Right cardiac atrium (tissue), 5 donors: ENCODE data around the gene LDHB. TPM values are rescaled to one million over a fixed set of nuclear protein-coding genes. Genes with fewer than 3 reads are reported as not detected.
A peak's percentile ranks its signal among the peaks of the same experiment; 100 is the strongest.
"Not testable (repeated sequence)": the region's sequence is repeated elsewhere in the genome, so short reads cannot be mapped to it uniquely, and the experiment has no call there.

ENCODE experiments used
- ATAC-seq, 2 donors: fragments of 200-7000 bp; cut with Tn5 transposase; one replicate each; pipeline versions ENCODE4 v1.8.0 to v1.9.1; 2020; ENCODE audit warnings: moderate library complexity in 2 of 2, mild to moderate bottlenecking in 1 of 2
- DNase-seq, 3 donors: peaks; one replicate each; pipeline ENCODE4 v3.0.0-alpha.2; 2020
- H3K27ac ChIP-seq: one replicate; pipeline ENCODE4 v1.5.1; 2013; ENCODE audit warnings: mild to moderate bottlenecking, low read length, control low read depth, moderate library complexity
- H3K27me3 ChIP-seq: one replicate; pipeline ENCODE4 v1.6.1; 2013; ENCODE audit not compliant: control insufficient read depth, insufficient read depth
- H3K4me1 ChIP-seq: one replicate; pipeline ENCODE4 v1.6.1; 2013; ENCODE audit warnings: low read length; ENCODE audit not compliant: control insufficient read depth, insufficient read depth
- H3K4me3 ChIP-seq: one replicate; pipeline ENCODE4 v1.5.1; 2013; ENCODE audit warnings: low read length, control low read depth
- H3K9me3 ChIP-seq: one replicate; pipeline ENCODE4 v1.6.1; 2013; ENCODE audit warnings: low read length; ENCODE audit not compliant: control insufficient read depth
- WGBS: extraction: QIAGEN DNeasy Blood & Tissue Kit; methylation state at CpG from one replicate; pipeline ENCODE4 v1.1.7; 2013; 5-methylcytosine and 5-hydroxymethylcytosine counted together
- intact Hi-C, 4 donors: fragments of 100-400 bp; cut with DNase I; formaldehyde crosslinking; loops; one replicate each; pipeline versions ENCODE4 v1.11.0 to v1.14.0; 2022 to 2023
- polyA plus RNA-seq: library from polyadenylated mRNA; stranded (reverse); fragments of 200-250 nt; gene quantifications from one replicate; pipeline ENCODE4 v1.2.3, GENCODE V29; 2013
- total RNA-seq, 4 donors: library from RNA; stranded (reverse); fragmentation: NEBNext Ultra II Directional; extraction: Animal tissue kit (Norgen Biotek cat#: 25700); gene quantifications; one replicate each; pipeline ENCODE4 v1.2.1, GENCODE V29; 2021
- donor health status: healthy with polysubstance abuse.
- donor health status: DM: no; HTN: yes; CAD: no.
- donor health status: DM: no; HTN: no; CAD: no.
- donor health status: DM: no; HTN: yes; CAD: no; lungs with severe emphysema.
- donor health status: DM: yes; HTN: yes; CAD: no.

LDHB gene
- total and polyA plus RNA-seq, 5 donors, result 1,103 to 1,635 (median 1,318) TPM

DNA sequence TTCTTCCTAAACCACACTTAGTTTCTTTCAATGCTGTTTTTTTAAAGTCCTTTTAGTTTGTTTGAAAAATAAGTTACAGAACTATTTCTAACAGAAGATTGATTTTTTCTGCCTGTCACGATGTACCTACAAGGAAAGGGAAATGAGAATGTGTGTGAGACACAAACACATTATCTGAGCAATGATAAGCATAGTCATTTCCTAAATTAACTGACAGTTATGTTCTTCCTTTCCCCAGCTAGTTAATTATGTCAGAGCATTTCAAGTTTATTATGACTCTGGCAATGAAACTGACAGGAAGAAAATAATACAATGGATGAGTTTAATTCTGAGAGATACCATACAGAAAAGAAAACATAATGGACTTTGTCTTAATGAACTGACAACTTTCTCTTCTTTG lies 21.3 kb upstream of the LDHB start:
- intact Hi-C loops, result loop anchor here in 1 of 4 donors (5.0 kb wide), 1 partner anchor 67 kb away; no protein-coding TSS in a partner anchor
- Histone ChIP-seq H3K4me1 (no peaks in the 10 kb centered on the region), H3K4me3 (no peak overlapping the region), H3K27me3 (no peaks in the 10 kb centered on the region), H3K9me3 (no peaks in the 10 kb centered on the region), H3K27ac (no peak overlapping the region)
- no peak for ATAC-seq
- DNase-seq, result no peak
- 17% methylated on average over 1 of the region's 1 CpG for WGBS

DNA sequence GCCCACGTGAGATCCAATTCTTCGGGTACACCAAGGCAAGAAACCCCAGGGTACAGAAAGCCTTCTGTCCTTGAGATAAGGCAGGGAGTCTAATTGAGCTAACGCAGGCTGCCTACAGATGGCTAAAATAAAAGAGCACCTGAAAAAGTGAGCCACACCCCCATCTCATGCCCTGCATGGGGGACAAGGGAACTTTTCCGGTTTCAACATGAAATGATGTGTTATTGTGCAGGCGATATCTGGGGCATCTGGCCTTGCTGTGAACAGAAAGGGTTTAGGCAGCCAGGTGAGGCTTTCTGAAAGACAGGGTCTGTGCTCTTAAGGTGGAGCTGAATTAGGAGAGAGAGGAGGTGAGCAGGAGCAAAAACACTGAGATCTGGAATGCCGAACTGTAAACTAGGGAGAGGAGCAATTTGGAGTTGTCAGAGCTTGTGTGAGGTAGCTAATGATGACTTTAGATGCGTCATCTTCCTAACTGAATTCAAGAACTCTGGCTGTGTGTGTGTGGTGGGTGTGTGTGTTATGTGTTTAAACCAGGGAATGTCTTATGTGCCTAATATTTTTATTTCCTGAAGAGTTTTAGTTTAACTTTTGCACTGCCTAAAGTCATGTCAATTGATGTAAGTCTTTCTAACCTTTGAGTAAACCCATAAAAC lies 20.1 kb upstream of the LDHB start:
- no peak for ATAC-seq
- Histone ChIP-seq H3K27ac (no peak overlapping the region), H3K9me3 (no peaks in the 10 kb centered on the region), H3K4me1 (no peaks in the 10 kb centered on the region), H3K4me3 (no peak overlapping the region), H3K27me3 (no peaks in the 10 kb centered on the region)
- DNase-seq, result no peak
- WGBS, result 87% methylated on average over 7 of the region's 7 CpGs
- intact Hi-C loops, result loop anchor here in 1 of 4 donors (5.0 kb wide), 1 partner anchor 65 kb away; no protein-coding TSS in a partner anchor

DNA sequence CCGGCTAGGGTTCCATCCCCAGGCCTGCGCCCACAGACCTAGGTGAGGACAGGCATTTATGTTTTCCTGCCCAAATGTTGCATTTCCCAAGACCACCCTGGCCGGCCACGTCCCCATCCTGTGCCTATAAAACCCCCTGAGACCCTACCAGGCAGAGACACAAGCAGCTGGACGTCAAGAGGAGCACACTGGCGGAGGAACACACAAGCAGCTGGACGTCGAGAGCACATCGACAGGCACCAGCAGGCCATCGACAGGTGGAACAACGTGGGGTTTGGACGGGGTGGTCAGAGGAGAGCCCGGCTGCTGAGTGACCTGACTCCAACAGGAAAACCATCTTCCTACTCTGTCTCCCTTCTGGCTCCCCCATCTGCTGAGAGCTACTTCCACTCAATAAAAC lies 19.6 kb upstream of the LDHB start:
- DNase-seq, result no peak
- ATAC-seq, result no peak
- Histone ChIP-seq H3K27me3 (no peaks in the 10 kb centered on the region), H3K27ac (no peak overlapping the region), H3K4me1 (no peaks in the 10 kb centered on the region), H3K9me3 (no peaks in the 10 kb centered on the region), H3K4me3 (no peak overlapping the region)
- WGBS, result 79% methylated on average over 13 of the region's 13 CpGs
- intact Hi-C loops, result loop anchor here in 1 of 4 donors (5.0 kb wide), 1 partner anchor 65 kb away; no protein-coding TSS in a partner anchor

DNA sequence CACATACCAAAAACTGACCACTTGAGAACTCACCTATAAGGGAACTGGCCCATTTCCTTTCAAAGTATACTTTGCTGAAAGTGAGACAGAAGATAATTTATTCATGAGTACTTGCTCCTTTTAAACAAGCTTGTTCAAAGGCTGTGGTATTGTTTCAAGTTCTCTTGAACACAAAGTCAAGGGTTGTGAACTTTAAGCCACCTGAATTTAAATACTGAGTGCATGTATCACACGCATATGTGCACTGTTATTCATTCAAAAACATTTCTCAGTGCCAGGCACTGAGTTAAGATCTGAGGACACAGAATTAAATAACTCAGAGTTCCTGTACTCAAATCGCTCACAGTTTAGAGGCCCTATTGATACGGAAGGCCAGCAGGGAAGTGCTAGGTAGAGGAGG lies 19.1 kb upstream of the LDHB start:
- 91% methylated on average over 3 of the region's 3 CpGs for WGBS
- no peak for ATAC-seq
- no peak for DNase-seq
- intact Hi-C loops, result loop anchor here in 1 of 4 donors (5.0 kb wide), 1 partner anchor 64 kb away; no protein-coding TSS in a partner anchor
- Histone ChIP-seq H3K27ac (no peak overlapping the region), H3K27me3 (no peaks in the 10 kb centered on the region), H3K4me1 (no peaks in the 10 kb centered on the region), H3K4me3 (no peak overlapping the region), H3K9me3 (no peaks in the 10 kb centered on the region)

DNA sequence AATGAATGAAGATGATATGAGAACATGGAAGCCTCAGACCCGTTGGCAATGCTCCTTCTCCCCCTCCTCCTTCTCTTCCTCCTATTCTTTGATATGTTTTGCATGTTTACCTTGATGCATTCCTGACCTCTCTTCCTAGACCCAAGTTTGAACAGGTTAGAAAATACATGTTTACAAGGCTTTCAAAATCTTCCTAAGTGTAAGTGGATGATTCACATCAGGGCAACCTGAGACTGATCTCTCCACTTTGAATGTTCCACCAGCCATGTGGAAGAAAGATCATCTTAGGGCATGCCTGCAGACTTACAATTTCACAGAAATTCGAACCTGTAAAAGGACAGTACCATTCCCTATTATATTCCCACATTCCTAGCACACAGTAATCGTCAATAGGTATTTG lies 18.0 kb upstream of the LDHB start:
- ATAC-seq (no peak), DNase-seq (no peak)
- WGBS, result 73% methylated on average over 3 of the region's 3 CpGs
- Histone ChIP-seq H3K9me3 (no peaks in the 10 kb centered on the region), H3K4me1 (no peaks in the 10 kb centered on the region), H3K27ac (no peak overlapping the region), H3K27me3 (no peaks in the 10 kb centered on the region), H3K4me3 (no peak overlapping the region)
- intact Hi-C loops, result loop anchor here in 1 of 4 donors (5.0 kb wide), 1 partner anchor 63 kb away; no protein-coding TSS in a partner anchor

DNA sequence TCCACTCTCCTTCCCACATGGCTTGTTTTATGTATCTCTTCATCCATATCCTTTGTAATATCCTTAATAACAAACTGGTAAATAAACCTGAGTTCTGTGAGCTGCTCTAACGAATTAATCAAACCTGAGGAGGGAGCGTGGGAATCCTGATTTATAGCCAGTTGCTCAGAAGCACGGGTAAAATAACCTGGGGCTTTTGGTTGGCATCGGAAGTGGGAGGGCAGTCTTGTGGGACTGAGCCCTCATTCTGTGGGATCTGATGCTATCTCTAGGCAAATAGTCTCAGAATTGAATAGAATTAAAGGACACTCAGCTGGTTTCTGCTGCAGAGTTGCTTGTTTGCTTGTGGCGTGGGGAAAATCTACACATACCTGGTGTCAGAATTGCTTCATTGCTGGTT lies 17.5 kb upstream of the LDHB start:
- intact Hi-C loops, result loop anchor here in 1 of 4 donors (5.0 kb wide), 1 partner anchor 63 kb away; no protein-coding TSS in a partner anchor
- H3K27ac ChIP-seq, result no peak overlapping the region
- no peaks in the 10 kb centered on the region for H3K9me3 ChIP-seq
- WGBS, result 91% methylated on average over 5 of the region's 5 CpGs
- no peak overlapping the region for H3K4me3 ChIP-seq
- no peak for ATAC-seq
- DNase-seq, result no peak
- H3K27me3 ChIP-seq, result no peaks in the 10 kb centered on the region
- H3K4me1 ChIP-seq, result no peaks in the 10 kb centered on the region

DNA sequence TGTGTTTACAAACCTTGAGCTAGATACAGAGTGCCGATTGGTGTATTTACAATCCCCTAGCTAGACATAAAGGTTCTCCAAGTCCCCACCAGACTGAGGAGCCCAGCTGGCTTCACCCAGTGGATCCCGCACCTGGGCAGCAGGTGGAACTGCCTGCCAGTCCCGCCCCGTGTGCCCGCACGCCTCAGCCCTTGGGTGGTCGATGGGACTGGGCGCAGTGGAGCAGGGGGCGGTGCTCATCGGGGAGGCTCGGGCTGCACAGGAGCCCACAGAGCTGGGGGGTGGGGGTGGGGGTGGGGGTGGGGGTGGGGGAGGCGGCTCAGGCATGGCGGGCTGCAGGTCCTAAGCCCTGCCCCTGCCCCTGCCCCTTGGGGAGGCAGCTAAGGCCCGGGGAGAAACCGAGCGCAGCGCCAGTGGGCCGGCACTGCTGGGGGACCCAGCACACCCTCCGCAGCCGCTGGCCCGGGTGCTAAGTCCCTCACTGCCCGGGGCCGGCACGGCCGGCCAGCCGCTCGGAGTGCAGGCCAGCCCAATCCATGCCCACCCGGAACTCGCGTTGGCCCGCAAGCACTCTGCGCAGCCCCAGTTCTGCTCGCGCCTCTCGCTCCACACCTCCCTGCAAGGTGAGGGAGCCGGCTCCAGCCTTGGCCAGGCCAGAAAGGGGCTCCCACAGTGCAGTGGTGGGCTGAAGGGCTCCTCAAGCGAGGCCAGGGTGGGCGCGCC lies 16.3 kb upstream of the LDHB start:
- 96% methylated on average over 39 of the region's 39 CpGs for WGBS
- H3K9me3 ChIP-seq, H3K4me1 ChIP-seq, H3K27ac ChIP-seq, intact Hi-C loops, H3K4me3 ChIP-seq, DNase-seq, H3K27me3 ChIP-seq, ATAC-seq: not testable (repeated sequence)

DNA sequence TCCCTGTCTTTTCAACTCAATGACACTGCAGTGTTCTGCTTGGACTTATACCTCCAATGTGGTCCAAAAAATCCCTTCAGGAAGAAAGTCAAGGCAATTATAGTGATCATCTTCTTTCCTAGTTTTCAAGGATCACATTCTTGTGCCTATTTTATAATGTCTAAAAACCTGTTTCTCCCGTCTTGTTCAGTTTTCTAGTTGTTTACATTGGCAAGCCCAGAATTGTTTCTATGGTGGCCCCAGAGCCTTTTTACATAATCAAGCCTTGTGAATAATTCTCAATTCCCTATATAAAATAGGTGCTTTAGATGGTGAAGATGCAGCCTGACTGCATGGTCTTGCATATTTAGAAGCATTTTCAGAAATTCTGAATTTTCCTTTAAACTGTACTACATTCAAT lies 14.5 kb upstream of the LDHB start:
- Histone ChIP-seq H3K9me3 (no peaks in the 10 kb centered on the region), H3K4me3 (no peak overlapping the region), H3K4me1 (no peaks in the 10 kb centered on the region), H3K27me3 (no peaks in the 10 kb centered on the region), H3K27ac (no peak overlapping the region)
- DNase-seq, result no peak
- no peak for ATAC-seq
- intact Hi-C loops, result no loop called here
- 69% methylated on average over 1 of the region's 1 CpG for WGBS

DNA sequence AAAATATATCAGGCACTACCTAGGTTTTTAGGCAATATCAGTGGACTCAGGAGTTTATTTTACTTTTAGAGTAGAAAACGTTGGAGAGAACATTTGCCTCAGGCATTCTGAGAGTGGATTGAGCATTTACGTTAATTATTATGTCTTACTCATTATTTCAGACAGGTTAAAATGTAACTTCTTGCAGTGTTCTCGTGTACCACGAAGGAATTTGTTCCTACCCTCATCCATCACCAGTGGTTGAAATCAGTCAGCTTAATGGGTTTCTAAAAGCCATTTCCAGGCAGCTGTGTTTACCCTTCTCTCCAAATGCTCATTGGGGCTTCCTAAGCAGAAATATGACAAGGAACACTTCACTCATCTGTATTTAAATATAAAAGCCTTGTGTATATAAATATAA lies 9.1 kb upstream of the LDHB start:
- 66% methylated on average over 4 of the region's 4 CpGs for WGBS

DNA sequence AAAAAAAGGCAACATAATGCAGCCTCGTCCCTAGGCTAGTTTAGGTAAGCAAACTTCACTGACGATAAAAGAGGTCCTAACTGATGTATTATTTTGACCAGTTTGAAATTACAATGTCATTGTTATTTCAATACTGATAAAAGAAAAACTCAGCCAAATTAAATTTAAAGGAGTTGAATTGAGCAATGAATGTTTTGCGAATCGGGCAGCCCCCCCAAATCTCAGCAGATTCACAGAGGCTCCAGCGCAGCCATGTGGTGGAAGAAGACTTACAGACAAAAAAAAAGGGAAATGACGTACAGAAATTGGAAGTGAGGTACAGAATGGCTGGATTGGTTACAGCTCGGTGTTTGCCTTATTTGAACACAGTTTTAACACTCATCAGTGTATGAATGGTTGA lies 8.2 kb upstream of the LDHB start:
- intact Hi-C loops, result no loop called here
- ATAC-seq (no peak), DNase-seq (no peak)
- WGBS, result 85% methylated on average over 7 of the region's 7 CpGs
- Histone ChIP-seq H3K4me1 (no peaks in the 10 kb centered on the region), H3K4me3 (no peak overlapping the region), H3K27me3 (no peaks in the 10 kb centered on the region), H3K27ac (no peak overlapping the region), H3K9me3 (no peaks in the 10 kb centered on the region)

More for the DNA sequence above, 9.1 kb upstream of the LDHB start:
- intact Hi-C loops, result no loop called here
- Histone ChIP-seq H3K27ac (no peak overlapping the region), H3K4me3 (no peak overlapping the region), H3K27me3 (no peaks in the 10 kb centered on the region), H3K4me1 (no peaks in the 10 kb centered on the region), H3K9me3 (no peaks in the 10 kb centered on the region)
- DNase-seq (no peak), ATAC-seq (no peak)

DNA sequence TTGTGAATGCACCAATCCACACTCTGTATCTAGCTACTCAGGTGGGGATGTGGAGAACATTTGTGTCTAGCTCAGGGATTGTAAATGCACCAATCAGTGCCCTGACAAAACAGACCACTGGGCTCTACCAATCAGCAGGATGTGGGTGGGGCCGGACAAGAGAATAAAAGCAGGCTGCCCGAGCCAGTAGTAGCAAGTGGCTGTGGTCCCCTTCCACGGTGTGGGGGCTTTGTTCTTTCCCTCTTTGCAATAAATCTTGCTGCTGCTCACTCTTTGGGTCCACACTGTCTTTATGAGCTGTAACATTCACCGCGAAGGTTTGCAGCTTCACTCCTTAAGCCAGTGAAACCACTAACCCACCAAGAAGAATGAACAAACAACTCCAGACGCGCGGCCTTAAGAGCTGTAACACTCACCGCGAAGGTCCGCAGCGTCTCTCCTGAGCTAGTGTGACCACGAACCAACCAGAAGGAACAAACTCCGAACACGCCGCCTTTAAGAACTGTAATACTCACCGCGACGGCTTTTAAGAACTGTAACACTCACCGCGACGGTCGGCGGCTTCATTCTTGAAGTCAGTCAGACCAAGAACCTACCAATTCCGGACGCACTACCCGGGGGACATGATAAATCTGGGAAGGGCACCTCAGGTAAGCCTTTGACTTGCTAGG lies 4.6 kb upstream of the LDHB start:
- intact Hi-C loops, result no loop called here
- peak in 1 of 3 donors; percentile 29 for DNase-seq
- no peak for ATAC-seq
- Histone ChIP-seq H3K9me3 (no peaks in the 10 kb centered on the region), H3K27me3 (no peaks in the 10 kb centered on the region), H3K27ac (no peak overlapping the region), H3K4me3 (no peak overlapping the region), H3K4me1 (no peaks in the 10 kb centered on the region)
- 91% methylated on average over 27 of the region's 27 CpGs for WGBS
